ENCODE measurements around the gene WDR27.
A peak's percentile ranks its signal among the peaks of the same experiment; 100 is the strongest.

WDR27 gene

GRCh38 chr6:169424821-169425240 lies 277.0 kb downstream of the WDR27 start:
- no peak for DNase-seq

GRCh38 chr6:169424149-169424804 lies 277.6 kb downstream of the WDR27 start:
- DNase-seq: no peak

- DNase-seq: no peak
Observed at GRCh38 chr6:169421586-169422264, 280.1 kb downstream of the WDR27 start.

GRCh38 chr6:169420912-169421543 lies 280.8 kb downstream of the WDR27 start:
- no peak for DNase-seq

- DNase-seq: no peak
Observed at GRCh38 chr6:169417101-169417500, 284.7 kb downstream of the WDR27 start.

- DNase-seq: no peak
Observed at GRCh38 chr6:169416249-169416648, 285.6 kb downstream of the WDR27 start.

- no peak for DNase-seq
Observed at GRCh38 chr6:169415179-169415578, 286.6 kb downstream of the WDR27 start.

GRCh38 chr6:169411722-169412121 lies 290.1 kb downstream of the WDR27 start:
- no peak for DNase-seq

- no peak for DNase-seq
Observed at GRCh38 chr6:169411296-169411695, 290.5 kb downstream of the WDR27 start.

GRCh38 chr6:169409742-169410312 lies 292.0 kb downstream of the WDR27 start:
- DNase-seq: peak; percentile 26

GRCh38 chr6:169407325-169407724 lies 294.5 kb downstream of the WDR27 start:
- no peak for DNase-seq

Data from hematopoietic multipotent progenitor cell treated with erythropoietin and hydrocortisone succinate and interleukin-3 and kit ligand, for 4 days (in vitro differentiated cells).